HuH-7.5 (cell line): ENCODE data around the gene CDYL2.

Experiments
- DNase-seq: peaks from one replicate; pipeline ENCODE4 v3.0.0; 2011; ENCODE audit warnings: low spot score

Gene CDYL2

DNA sequence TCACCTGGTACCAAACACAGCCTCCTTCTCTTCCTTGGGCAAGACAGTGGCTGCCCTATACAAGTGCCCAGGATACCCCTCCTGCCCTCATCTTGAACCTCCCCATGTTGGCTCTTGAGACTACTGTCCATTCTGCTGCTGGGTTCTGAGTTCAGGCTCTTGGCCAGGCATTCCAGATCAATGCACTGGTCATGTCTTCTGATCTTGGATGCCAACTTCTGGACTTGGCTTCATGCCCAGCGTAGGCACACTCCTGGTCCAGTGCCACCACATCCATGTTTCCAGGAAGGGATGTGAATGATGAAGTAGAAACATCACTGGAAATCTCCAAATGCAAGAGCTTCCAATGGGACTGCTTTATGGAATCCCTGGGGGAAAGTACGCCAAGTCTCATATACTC, 212.1 kb downstream of the CDYL2 start:
- no peak for DNase-seq

DNA sequence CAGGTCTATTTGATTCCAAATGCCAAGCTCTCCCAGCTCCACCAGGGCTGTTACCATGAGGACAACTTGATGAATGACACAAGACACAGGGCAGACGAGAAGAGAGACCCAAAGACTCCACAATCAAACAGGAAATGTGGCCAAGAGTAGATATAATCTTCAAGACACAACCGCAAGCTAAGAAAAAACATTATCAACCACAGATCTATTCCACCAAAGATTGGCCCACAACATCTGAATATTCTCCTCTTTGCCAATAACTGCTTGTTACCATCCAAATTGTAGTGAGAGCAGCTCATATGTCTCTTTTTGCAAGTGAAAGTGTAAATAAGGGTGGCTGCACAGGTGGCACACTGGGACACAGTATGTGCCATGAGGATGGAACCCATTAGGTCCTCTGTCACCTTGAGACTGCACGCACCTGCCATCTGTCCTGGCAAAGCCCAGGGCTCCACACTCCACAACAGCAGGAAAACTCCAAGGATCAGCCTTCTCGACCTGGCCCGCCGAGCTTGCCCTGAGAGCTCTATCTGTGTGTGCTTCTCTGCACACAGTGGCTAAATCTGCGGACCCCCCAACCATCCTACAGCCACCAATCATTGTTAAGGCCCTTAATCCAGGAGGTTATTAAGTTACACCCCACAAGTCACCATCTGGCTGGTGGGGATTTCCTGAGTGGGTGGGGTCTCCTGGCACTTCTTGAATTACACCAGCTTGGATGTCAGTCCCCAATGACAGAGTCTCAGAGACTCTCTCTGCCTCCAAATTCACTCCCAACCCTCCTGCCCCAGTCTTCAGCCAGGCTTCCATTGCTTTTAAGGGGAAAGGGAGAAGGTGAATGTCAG, 213.1 kb downstream of the CDYL2 start:
- no peak for DNase-seq

- DNase-seq = no peak
Measured at GRCh38 chr16:80587071-80587470, 217.3 kb downstream of the CDYL2 start.

DNA sequence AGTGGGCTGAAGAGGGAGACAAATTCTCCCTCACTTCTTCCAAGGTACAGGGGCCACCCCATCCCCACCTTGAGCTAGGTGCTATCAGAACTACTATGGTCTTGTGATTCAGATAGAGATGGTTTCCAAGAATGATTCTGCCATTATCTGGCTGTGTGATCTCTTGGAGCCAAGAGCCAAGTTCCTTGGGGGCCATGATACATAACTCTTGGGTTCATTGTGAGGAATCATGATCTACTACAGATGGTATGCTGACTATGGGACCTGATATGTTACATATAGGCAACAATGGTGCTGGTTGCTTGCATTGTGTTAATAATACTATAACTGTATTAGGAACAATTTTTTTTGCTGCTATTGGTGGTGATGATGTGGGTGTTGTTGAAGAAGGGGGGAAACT, 217.9 kb downstream of the CDYL2 start:
- no peak for DNase-seq

- DNase-seq = no peak
Measured at GRCh38 chr16:80585764-80586163, 218.6 kb downstream of the CDYL2 start.

GRCh38 chr16:80583466-80583865, 220.9 kb downstream of the CDYL2 start:
- no peak for DNase-seq

GRCh38 chr16:80580109-80580832, 224.1 kb downstream of the CDYL2 start:
- DNase-seq = no peak

- DNase-seq = peak; percentile 65
Measured at GRCh38 chr16:80577485-80578280, 226.7 kb downstream of the CDYL2 start.

DNA sequence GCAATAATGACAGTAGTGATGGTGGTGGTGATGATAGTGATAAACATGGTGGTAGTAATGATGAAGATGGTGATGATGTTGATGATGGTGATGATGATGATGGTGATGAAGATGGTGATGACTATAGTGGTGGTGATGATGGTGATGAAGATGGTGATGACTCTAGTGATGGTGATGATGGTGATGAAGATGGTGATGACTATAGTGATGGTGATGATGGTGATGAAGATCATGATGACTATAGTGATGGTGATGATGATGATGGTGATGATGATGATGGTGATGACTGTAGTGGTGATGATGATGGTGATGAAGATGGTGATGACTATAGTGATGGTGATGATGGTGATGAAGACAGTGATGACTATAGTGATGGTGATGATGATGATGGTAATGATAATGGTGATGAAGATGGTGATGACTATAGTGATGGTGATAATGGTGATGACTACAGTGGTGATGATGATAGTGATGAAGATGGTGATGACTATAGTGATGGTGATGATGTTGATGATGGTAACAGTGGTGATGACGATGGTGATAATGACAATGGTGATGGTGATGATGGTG, 228.0 kb downstream of the CDYL2 start:
- DNase-seq = no peak

DNA sequence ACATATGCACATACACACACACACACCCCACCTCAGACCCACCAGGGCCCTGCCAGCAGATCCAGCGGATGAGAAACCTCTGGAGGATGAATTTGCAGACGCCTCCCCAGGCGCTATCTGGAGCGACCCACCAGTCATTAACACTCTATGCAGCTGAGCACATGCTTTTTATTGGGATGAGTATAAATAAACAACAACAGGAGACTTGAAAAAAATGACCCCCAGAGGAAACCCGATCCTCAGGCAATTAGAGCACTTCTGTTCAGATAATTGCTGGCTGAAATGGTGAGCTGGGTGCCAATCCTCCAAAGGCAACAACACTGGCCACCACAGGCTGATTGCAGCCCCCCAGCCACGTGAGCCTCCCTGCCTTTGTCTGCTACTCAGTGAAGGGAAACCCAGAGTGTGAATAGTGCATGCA, 230.7 kb downstream of the CDYL2 start:
- no peak for DNase-seq

- DNase-seq = no peak
Measured at GRCh38 chr16:80570106-80570478, 234.3 kb downstream of the CDYL2 start.

- DNase-seq = no peak
Measured at GRCh38 chr16:80569440-80570105, 234.8 kb downstream of the CDYL2 start.

DNA sequence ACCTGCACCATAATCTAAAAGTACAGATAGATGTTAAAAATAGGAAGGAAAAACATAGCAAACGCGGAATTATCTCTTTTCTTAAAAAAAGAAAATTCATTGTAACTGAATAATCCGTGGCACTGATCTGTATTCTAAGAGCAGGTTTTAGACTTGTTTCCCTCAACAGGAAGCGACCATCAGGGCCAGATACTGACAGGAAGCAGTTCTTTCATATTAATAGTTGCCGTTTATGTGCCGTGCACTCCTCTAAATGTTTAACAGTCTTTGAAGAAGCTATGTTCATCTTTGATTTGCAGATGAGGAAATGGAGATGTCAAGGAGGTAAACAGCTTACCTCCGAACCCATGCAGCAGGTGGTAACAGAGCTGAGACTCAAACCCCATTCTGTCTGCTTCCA, 240.0 kb downstream of the CDYL2 start:
- no peak for DNase-seq

DNA sequence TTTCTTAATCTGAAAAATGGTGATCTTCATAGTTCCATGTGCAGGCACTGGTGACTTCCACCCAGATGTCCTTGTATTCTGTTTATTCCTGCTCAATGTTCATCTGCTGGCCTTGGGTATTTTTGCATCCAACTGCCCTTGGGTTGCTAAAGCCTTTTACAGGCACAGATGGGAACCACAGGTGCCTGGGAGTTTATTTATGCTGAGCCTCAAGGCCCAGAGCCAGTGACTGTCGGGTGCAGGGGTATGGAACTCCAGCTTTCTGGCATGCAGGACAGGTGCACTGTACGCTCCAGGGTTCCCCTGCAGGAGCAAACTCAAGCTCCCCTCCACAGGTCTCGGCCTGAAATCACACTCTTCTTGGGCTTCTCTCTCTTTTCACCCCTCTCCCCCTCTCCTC, 241.3 kb downstream of the CDYL2 start:
- DNase-seq = no peak

DNA sequence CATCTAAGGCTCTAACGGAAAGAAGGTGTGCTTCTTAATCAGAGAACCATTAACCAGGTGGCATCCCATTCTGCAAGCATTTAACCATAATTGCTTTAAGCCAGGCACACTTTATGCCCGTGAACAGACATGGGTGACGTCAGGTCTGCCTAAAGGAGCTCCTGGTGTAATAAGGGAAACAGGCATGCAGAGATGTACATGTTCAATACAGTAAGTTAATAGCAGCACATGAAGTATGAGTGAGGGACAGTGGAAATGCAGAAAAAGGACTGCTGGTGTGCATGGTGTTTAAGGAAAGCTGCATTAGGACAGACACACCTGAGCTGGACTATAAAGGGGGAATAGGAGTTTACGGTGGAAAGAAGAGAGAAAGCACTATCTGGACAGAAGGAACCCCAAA, 245.0 kb downstream of the CDYL2 start:
- no peak for DNase-seq

GRCh38 chr16:80557037-80557436, 247.4 kb downstream of the CDYL2 start:
- no peak for DNase-seq

DNA sequence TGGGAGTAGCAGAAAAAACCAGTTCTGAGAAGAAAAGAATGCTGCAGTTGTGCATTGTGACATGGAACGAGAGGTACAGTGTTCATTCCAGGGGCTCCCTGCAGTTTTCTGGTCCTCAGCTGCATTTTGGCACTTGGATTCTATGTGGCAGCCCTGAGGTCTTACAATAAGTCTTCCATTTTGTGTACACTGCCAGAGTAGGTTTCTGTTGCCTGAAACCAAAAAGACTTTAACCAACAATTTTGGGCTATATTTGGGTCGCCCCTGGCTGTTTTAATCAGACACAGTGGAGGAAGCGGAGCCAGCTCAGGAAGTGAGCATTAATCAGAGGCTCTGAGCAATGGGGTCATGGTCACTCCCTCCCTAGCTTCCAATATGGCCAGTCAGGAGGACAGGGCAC, 247.9 kb downstream of the CDYL2 start:
- no peak for DNase-seq

- DNase-seq = no peak
Measured at GRCh38 chr16:80554033-80554432, 250.4 kb downstream of the CDYL2 start.

DNA sequence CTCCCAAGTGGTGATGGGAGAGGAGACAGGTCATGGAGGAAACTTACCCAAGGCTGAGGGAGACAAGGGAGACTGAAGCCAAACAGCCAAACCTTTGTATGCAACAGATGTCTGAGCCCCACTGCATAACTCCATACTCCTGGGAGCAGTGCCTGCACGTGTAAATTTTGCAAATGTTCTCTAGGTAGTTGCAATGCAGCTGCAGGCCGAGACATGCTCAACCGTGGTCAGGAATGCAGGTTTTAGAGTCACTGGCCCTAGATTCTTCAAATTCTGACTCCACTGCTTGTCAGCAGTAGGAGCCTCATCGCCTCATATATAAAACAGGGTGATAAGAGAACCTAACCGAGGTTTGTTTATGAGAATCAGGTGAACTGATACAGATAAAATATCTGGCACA, 252.1 kb downstream of the CDYL2 start:
- no peak for DNase-seq
